Measurements from ENCODE around the gene PPOX. TPM values are rescaled to one million over a fixed set of nuclear protein-coding genes. Genes with fewer than 3 reads are reported as not detected.

Gene PPOX
- total RNA-seq, 5 donors from 2014 or later (not counting 1 experiment from before 2014, with no cell fraction given) = 38.3 to 85.4 (median 69.2) TPM

GRCh38 chr1:161193561-161194235, 27.5 kb downstream of the PPOX start:
- no peaks in the 10 kb centered on the region for H3K27me3 Mint-ChIP-seq
- 96% methylated on average over 15 of the region's 21 CpGs for WGBS (ENCODE audit: insufficient coverage)
- H3K4me3 Mint-ChIP-seq = no peak overlapping the region
- peak overlapping the region in 1 of 2 donors; percentile 11 for H3K27ac Mint-ChIP-seq
- peaks cover 36 to 46% (median 36%) of the 10 kb centered on the region in 3 donors for H3K4me1 Mint-ChIP-seq
- no peaks in the 10 kb centered on the region for H3K36me3 Mint-ChIP-seq
- CTCF ChIA-PET = interaction anchor here in 1 of 2 donors (1.8 kb wide), 1 partner anchor 30 kb away, joined by 5 read pairs; the partner anchor contains the start of gene APOA2
- Histone ChIP-seq H3K4me1 (ENCODE audit: control insufficient read depth in 1 of 2, extremely low read depth in 1 of 2, insufficient read depth in 2 of 2, low read length in 2 of 2) (peaks cover 16 to 63% of the 10 kb centered on the region in 2 experiments), H3K36me3 (ENCODE audit: control insufficient read depth in 2 of 2, extremely low read depth in 1 of 2, insufficient read depth in 1 of 2, low read length in 1 of 2) (no peaks in the 10 kb centered on the region), H3K4me3 (ENCODE audit: control insufficient read depth in 1 of 2, extremely low read depth in 1 of 2, low read length in 1 of 2) (no peak overlapping the region), H3K27ac (ENCODE audit: low read length) (no peak overlapping the region), H3K27me3 (replicated peaks in 1 of 2; ENCODE audit: control insufficient read depth in 2 of 2, extremely low read depth in 1 of 2, insufficient read depth in 2 of 2, low read length in 1 of 2) (no peaks in the 10 kb centered on the region), H3K9me3 (no peaks in the 10 kb centered on the region)
- POLR2A ChIA-PET = interaction anchor here in 1 of 2 donors (0.6 kb wide), 1 partner anchor 10 kb away, joined by 4 read pairs; no protein-coding TSS in a partner anchor
- DNase-seq = no peak
- no peaks in the 10 kb centered on the region for H3K9me3 Mint-ChIP-seq
- ATAC-seq (replicated peaks in 1 of 4) = no peak

GRCh38 chr1:161195171-161195570, 28.9 kb downstream of the PPOX start:
- ATAC-seq (replicated peaks in 1 of 4) (peak in 2 of 4 experiments; percentile 27 to 30), DNase-seq (no peak)
- Histone ChIP-seq H3K4me3 (ENCODE audit: control insufficient read depth in 1 of 2, extremely low read depth in 1 of 2, low read length in 1 of 2) (no peak overlapping the region), H3K27me3 (replicated peaks in 1 of 2; ENCODE audit: control insufficient read depth in 2 of 2, extremely low read depth in 1 of 2, insufficient read depth in 2 of 2, low read length in 1 of 2) (no peaks in the 10 kb centered on the region), H3K4me1 (ENCODE audit: control insufficient read depth in 1 of 2, extremely low read depth in 1 of 2, insufficient read depth in 2 of 2, low read length in 2 of 2) (peaks cover 16 to 66% of the 10 kb centered on the region in 2 experiments), H3K9me3 (no peaks in the 10 kb centered on the region), H3K27ac (ENCODE audit: low read length) (peak overlapping the region; percentile 10), H3K36me3 (ENCODE audit: control insufficient read depth in 2 of 2, extremely low read depth in 1 of 2, insufficient read depth in 1 of 2, low read length in 1 of 2) (no peaks in the 10 kb centered on the region)
- H3K27ac Mint-ChIP-seq = peak overlapping the region; percentile 86 to 87
- WGBS (ENCODE audit: insufficient coverage) = 67% methylated on average over 2 of the region's 4 CpGs
- H3K9me3 Mint-ChIP-seq = no peaks in the 10 kb centered on the region
- H3K36me3 Mint-ChIP-seq = no peaks in the 10 kb centered on the region
- CTCF ChIA-PET = interaction anchor here in 1 of 2 donors (1.3 kb wide), 1 partner anchor 30 kb away, joined by 5 read pairs; the partner anchor contains the start of gene TOMM40L
- no peaks in the 10 kb centered on the region for H3K27me3 Mint-ChIP-seq
- H3K4me1 Mint-ChIP-seq = peaks cover 38 to 47% (median 43%) of the 10 kb centered on the region in 3 donors
- POLR2A ChIA-PET = interaction anchor here in 1 of 2 donors (0.5 kb wide), 1 partner anchor 12 kb away, joined by 3 read pairs; no protein-coding TSS in a partner anchor
- peak overlapping the region in 1 of 3 donors; percentile 45 for H3K4me3 Mint-ChIP-seq

- H3K9me3 Mint-ChIP-seq = no peaks in the 10 kb centered on the region
- no peak for ATAC-seq (replicated peaks in 1 of 4)
- H3K36me3 ChIP-seq (ENCODE audit: control insufficient read depth in 2 of 2, extremely low read depth in 1 of 2, insufficient read depth in 1 of 2, low read length in 1 of 2) = no peaks in the 10 kb centered on the region
- H3K27ac ChIP-seq (ENCODE audit: low read length) = no peak overlapping the region
- H3K27me3 Mint-ChIP-seq = no peaks in the 10 kb centered on the region
- no peak for DNase-seq
- peaks cover 46 to 53% (median 53%) of the 10 kb centered on the region in 3 donors for H3K4me1 Mint-ChIP-seq
- H3K27me3 ChIP-seq (replicated peaks in 1 of 2; ENCODE audit: control insufficient read depth in 2 of 2, extremely low read depth in 1 of 2, insufficient read depth in 2 of 2, low read length in 1 of 2) = no peaks in the 10 kb centered on the region
- WGBS (ENCODE audit: insufficient coverage) = 100% methylated on average over 3 of the region's 7 CpGs
- H3K9me3 ChIP-seq = no peaks in the 10 kb centered on the region
- CTCF ChIA-PET = no interaction called here
- no peaks in the 10 kb centered on the region for H3K36me3 Mint-ChIP-seq
- no peak overlapping the region for H3K4me3 Mint-ChIP-seq
- H3K4me1 ChIP-seq (ENCODE audit: control insufficient read depth in 1 of 2, extremely low read depth in 1 of 2, insufficient read depth in 2 of 2, low read length in 2 of 2) = peaks cover 20 to 69% of the 10 kb centered on the region in 2 experiments
- H3K4me3 ChIP-seq (ENCODE audit: control insufficient read depth in 1 of 2, extremely low read depth in 1 of 2, low read length in 1 of 2) = no peak overlapping the region
- POLR2A ChIA-PET = no interaction called here
- H3K27ac Mint-ChIP-seq = no peak overlapping the region
Observed at GRCh38 chr1:161196111-161196510, 29.9 kb downstream of the PPOX start.

- Mint-ChIP-seq H3K27ac (no peak overlapping the region), H3K9me3 (no peaks in the 10 kb centered on the region), H3K4me3 (no peak overlapping the region), H3K36me3 (no peaks in the 10 kb centered on the region), H3K27me3 (no peaks in the 10 kb centered on the region), H3K4me1 (peaks cover 51 to 58% (median 57%) of the 10 kb centered on the region in 3 donors)
- H3K27me3 ChIP-seq (replicated peaks in 1 of 2; ENCODE audit: control insufficient read depth in 2 of 2, extremely low read depth in 1 of 2, insufficient read depth in 2 of 2, low read length in 1 of 2) = no peaks in the 10 kb centered on the region
- peaks cover 25 to 76% of the 10 kb centered on the region in 2 experiments for H3K4me1 ChIP-seq (ENCODE audit: control insufficient read depth in 1 of 2, extremely low read depth in 1 of 2, insufficient read depth in 2 of 2, low read length in 2 of 2)
- no peaks in the 10 kb centered on the region for H3K9me3 ChIP-seq
- no peak for DNase-seq
- H3K4me3 ChIP-seq (ENCODE audit: control insufficient read depth in 1 of 2, extremely low read depth in 1 of 2, low read length in 1 of 2) = no peak overlapping the region
- ChIA-PET POLR2A (no interaction called here), CTCF (interaction anchor here in 1 of 2 donors (0.7 kb wide), 1 partner anchor 177 kb away, joined by 4 read pairs; no protein-coding TSS in a partner anchor)
- no peak for ATAC-seq (replicated peaks in 1 of 4)
- no peak overlapping the region for H3K27ac ChIP-seq (ENCODE audit: low read length)
- 93% methylated on average over 16 of the region's 27 CpGs for WGBS (ENCODE audit: insufficient coverage)
- H3K36me3 ChIP-seq (ENCODE audit: control insufficient read depth in 2 of 2, extremely low read depth in 1 of 2, insufficient read depth in 1 of 2, low read length in 1 of 2) = no peaks in the 10 kb centered on the region
Observed at GRCh38 chr1:161196521-161197451, 30.6 kb downstream of the PPOX start.

- no peaks in the 10 kb centered on the region for H3K36me3 Mint-ChIP-seq
- no peaks in the 10 kb centered on the region for H3K9me3 Mint-ChIP-seq
- H3K27ac Mint-ChIP-seq = no peak overlapping the region
- H3K4me3 Mint-ChIP-seq = no peak overlapping the region
- WGBS (ENCODE audit: insufficient coverage) = 95% methylated on average over 9 of the region's 11 CpGs
- Histone ChIP-seq H3K4me3 (ENCODE audit: control insufficient read depth in 1 of 2, extremely low read depth in 1 of 2, low read length in 1 of 2) (no peak overlapping the region), H3K4me1 (ENCODE audit: control insufficient read depth in 1 of 2, extremely low read depth in 1 of 2, insufficient read depth in 2 of 2, low read length in 2 of 2) (peaks cover 24 to 74% of the 10 kb centered on the region in 2 experiments), H3K36me3 (ENCODE audit: control insufficient read depth in 2 of 2, extremely low read depth in 1 of 2, insufficient read depth in 1 of 2, low read length in 1 of 2) (no peaks in the 10 kb centered on the region), H3K27ac (ENCODE audit: low read length) (no peak overlapping the region), H3K9me3 (no peaks in the 10 kb centered on the region), H3K27me3 (replicated peaks in 1 of 2; ENCODE audit: control insufficient read depth in 2 of 2, extremely low read depth in 1 of 2, insufficient read depth in 2 of 2, low read length in 1 of 2) (no peaks in the 10 kb centered on the region)
- H3K4me1 Mint-ChIP-seq = peaks cover 49 to 56% (median 51%) of the 10 kb centered on the region in 3 donors
- DNase-seq (no peak), ATAC-seq (replicated peaks in 1 of 4) (no peak)
- ChIA-PET CTCF (interaction anchor here in 1 of 2 donors (0.6 to 1.6 kb wide), 2 partner anchors 28 to 109 kb away, joined by 5 to 8 read pairs; partner anchors contain the start of gene TOMM40L), POLR2A (no interaction called here)
- H3K27me3 Mint-ChIP-seq = no peaks in the 10 kb centered on the region
Observed at GRCh38 chr1:161197560-161198193, 31.5 kb downstream of the PPOX start.
